GM19468 (cell line): Measurements from ENCODE around the gene CDKN2AIPNL.
A peak's percentile ranks its signal among the peaks of the same experiment; 100 is the strongest.

ENCODE experiments used
- ATAC-seq: cut with Tn5 transposase; IDR thresholded peaks from one replicate; pipeline ENCODE4 v1.9.1; 2021; ENCODE audit warnings: mild to moderate bottlenecking, moderate library complexity, moderate number of reproducible peaks; ENCODE audit not compliant: unreplicated experiment; ENCODE audit errors: extremely low read depth

The CDKN2AIPNL gene, protein sequence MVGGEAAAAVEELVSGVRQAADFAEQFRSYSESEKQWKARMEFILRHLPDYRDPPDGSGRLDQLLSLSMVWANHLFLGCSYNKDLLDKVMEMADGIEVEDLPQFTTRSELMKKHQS

DNA sequence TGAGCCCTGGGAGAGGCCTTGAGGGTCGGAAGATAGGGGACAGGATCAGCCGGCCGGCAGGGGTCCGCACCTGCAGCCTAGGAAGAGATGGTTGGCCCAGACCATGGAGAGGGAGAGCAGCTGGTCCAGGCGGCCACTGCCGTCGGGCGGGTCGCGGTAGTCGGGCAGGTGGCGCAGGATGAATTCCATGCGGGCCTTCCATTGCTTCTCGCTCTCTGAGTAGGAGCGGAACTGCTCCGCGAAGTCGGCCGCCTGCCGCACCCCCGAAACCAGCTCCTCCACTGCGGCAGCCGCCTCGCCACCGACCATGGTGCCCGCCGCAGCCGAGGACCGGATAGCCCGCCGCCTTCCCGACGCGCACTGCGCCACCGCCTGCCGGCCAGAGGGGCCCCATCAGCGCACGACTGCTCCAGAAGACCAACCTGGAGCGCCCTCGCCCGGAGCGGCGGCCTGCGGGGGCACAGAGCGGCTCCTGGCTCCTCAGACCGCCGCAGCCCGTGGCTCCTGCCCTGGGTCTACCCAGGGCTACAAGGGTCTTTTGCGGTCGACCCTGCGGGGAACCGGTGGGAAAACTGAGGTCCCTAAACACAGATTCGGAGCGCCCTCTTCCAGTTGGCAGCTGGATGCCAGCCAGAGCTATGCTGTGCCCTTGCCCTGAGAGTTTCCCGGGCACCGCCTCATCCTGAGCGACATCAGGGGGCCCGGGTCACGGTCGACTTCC lies at the start of gene CDKN2AIPNL:
Gene CDKN2AIPNL, minus strand, starts transcription at position 336 of the 721 bp plus-strand sequence. Its CDS starts 27 bp downstream, at position 309.
- peak; percentile 89 for ATAC-seq

DNA sequence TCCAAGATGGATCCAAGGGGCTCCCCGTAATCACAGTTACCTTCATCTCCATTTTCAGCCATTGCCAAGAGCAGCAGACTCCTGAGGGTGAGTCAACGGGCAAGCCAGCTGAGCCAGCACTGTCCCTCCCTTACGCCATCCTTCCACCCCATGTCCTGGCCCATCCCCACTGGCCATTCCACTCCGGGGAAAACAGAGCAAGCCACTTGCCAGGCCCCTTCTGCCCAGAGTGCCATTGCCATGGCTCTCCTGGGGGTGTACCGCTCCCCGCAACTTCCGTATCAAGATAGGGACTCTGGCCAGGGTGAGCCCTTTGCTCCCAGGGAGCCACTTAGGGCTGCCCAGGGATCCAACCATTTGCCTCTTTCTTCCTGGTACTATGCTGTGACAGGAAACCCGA lies 48.9 kb upstream of the CDKN2AIPNL start:
- no peak for ATAC-seq

DNA sequence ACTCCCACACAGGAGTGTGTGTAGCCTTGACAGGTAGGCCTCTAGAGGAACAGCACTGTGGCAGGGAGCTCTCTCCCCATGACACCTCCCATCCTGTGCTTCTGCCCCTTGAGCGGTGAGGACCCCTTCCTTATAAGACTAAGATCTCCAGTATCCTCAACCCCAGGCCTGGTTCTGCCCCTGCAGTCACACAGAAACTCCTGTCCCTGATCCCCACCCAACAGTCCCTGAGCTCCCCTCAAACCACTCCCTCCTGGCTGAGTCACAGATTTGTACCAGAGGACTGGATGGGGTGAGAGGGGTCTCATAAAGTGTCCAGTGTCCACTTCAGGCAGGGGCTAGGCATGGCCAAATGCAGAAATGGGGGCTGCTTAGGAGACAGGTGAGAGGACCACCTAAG lies 47.8 kb upstream of the CDKN2AIPNL start:
- no peak for ATAC-seq

DNA sequence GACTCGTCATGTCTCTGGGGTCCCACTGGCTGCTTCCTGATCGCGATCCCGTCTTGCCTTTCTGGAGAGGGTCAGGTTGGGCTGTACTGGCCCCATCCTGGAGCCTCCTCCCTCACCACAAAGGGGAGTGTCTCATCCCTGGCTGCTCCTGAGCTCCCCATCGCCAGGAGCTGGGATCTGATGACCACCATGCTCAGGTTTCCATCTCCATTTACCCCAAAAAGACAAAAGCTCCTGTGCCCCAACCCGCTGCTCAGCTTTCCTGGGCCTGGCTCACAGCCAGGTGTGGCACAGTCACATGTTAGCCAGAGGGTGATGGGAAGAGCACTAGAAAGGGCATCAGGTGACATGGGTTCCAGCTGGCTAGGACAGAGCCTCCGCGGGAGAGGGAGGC lies 47.3 kb upstream of the CDKN2AIPNL start:
- ATAC-seq = no peak

DNA sequence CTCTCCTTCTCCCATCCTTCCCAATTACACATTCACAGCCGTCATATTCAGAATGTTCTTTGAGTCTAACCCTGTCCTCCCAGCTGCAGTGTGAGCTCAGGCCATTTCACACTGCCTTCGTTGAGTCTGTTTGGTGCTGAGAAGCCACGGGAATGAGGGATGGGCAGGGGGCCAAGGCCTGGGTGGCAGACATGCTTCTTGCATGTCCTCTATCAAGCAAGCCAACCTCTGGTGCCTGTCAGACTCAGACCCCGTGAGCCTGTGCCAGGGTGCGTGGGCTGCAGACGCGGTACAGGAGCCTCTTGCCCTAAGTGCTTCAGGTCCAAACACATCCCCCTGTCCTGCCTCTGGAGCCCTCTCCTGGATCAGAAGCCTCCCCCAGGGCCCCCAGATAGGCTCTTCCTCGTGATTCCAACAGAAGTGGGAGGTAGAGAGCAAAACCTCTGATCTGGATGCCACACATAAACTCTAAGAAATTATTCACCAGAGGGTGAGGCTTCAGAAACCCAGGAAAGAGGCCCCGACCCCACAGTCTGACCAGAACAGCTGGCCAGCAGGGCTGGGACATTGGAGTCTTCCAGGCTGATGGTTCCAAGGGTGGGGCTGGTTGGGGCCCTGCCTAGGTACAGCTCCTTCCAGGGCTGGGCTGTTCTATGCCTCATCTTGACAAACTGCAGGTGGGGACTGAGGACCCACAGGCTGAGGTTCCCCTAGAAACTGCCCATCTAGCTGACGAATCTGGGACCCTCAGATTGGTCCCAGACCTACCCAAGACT lies 46.7 kb upstream of the CDKN2AIPNL start:
- ATAC-seq = no peak

DNA sequence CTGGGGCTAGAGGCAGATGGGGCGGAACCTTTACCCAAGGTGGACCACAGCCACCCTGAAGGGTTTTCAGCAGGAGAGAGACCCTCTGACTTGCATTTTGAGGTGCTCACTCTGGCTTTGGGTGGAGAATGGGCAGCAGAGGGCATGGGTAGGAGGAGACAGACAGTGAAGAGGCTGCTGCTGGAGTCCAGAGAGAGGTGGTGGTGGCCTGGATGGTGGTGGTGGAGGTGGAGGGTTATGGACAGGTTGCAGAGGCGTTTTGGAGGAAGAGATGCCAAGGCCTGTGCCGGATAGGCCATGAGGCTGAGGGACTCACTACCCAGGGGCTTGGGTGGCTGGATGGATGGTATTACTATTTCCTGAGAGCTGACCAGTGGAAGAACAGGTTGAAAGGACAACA lies 46.1 kb upstream of the CDKN2AIPNL start:
- no peak for ATAC-seq

DNA sequence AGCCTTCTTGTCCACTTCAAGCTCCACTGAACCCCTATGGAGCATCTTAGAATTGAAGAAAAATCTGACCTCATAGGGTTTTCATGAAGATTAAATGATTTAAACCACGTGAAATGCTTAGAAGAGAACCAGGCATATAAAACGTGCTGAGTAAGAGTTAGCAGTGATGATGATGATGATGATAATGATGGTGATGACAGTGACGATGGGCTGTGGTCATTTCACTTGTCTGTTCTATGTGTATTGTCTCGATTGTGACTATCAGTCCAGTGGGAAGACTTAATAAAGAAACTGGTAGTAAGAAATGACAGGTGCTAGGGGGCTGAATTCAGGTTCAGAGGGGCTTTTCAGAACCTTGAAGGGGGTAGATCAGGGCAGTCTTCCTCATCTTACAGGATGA lies 45.1 kb upstream of the CDKN2AIPNL start:
- no peak for ATAC-seq

DNA sequence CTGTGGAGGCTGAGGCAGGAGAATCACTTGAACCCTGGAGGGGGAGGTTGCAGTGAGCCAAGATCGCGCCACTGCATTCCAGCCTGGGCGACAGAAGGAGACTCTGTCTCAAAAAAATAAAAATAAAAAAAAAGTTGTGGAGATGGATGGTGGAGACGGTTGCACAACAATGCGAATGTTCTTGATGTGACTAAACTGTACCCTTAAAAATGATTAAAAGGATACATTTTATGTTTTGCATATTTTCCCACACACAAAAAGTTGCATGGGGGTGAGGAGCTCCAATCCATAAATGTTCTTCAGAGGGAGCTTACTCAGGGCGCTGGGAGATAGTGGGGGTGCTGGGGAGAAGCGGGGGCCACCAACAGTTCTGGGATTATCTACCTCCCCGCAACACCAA lies 43.8 kb upstream of the CDKN2AIPNL start:
- no peak for ATAC-seq

DNA sequence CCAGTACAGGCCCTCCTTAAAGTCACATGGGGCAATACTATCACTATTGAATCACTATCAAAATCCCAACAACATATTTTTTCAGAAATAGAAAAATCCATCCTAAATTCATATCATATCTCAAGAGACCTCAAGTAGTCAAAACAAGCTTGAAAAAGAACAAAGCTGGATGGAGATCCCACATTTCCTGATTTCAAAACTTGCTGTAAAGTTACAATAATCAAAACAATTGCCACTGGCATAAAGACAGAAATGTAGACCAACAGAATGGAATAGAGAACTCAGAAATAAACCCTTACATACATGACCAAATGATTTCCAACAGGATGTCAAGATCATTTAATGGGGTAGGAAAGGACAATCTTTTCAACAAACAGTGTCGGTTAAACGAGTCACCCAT lies 41.3 kb upstream of the CDKN2AIPNL start:
- ATAC-seq = no peak

DNA sequence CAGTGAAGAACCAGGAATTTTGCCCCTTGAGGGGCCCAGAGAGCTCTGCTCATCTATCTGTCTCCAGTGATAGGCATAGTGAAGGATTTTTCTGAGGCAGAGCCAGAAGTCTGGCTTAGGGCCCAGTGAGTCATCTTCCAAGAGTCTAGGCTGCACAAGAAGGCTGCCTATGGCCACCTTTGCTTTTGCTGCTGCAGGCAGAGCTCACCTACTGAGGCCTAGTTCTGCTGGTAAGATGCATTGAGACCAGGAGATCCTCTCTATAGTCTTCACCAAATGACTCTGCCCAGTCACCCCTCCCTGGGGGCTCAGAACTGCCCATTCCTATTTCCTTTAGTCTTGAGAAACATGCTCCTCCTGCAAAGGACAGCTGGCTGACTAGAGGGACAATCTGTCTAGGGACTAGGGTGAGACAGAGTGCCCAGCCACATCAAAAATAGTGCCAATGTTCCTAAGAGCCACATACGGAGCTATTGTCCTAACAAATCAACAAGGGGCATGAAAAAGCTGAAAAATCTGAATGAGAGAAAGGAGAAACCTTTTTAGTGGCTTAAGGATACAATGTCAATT lies 40.3 kb upstream of the CDKN2AIPNL start:
- ATAC-seq = no peak

DNA sequence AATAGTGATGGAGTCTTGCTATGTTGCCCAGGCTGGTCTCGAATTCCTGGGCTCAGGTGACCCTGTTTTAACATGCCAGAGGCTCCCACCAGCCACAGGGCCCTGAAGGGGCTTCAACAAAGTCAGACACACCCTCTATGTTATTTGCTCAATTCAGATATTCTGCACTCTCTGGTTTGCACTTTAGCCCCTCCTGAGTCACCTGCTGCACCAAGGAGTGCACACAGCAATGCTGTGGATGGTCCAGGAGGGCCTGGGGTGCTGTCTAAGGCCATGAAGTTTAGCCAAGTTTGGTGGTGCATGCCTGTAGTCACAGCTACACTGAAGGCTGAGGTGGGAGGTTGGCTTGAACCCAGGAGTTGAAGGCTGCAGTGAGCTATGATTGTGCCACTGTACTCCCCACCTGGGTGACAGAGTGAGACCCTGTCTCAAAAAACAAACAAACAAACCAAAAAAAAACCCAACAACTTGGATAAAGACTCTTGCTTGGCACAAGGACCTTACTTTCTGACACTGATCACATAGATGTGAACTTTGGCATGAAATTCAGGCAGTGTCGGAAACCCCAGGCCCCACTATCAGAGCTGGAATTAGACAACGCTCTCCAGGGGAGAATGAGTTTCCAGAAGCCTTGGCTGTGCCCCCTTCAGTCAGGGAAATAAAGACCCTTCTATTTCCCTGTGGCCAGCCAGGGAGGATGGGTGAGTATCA lies 39.7 kb upstream of the CDKN2AIPNL start:
- ATAC-seq = no peak

DNA sequence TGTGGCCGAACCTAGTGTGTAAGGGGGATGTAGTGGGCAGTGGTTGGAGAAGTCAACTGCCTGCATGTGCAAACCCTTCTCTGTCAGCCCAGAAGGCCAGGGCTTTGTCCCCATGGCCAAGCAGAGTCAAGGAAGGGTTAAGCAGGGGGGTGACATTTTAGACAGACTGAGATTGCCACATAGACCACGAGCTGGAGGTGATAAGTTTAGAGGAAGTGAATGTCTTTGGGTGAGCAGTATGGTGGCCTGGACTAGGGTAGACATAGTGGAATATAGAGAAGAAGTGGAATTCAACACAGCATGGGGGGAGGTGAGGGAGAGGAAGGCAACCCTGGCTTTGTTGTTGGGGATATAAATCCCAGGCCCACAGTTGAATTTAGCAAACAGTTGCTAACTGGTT lies 38.7 kb upstream of the CDKN2AIPNL start:
- ATAC-seq = no peak

DNA sequence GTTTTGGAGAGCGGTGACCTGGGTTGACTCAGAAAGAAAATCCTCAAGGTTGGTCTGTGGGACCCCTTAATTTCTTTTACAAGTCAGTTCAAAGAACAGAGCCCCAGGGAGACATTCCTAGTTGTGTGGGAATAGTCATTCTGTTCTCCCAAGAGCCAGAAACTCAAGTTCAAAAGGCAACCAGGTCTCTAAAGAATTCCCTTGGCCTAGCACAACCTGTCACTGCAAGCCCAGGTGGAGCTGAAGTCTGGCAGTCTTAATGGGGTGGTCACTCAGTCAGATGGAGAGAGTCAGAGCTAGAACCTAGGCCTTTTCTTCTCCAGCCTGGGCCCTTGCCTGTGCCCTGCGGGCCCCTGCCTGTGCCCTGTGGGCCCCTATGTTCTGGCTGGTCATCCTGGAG lies 37.5 kb upstream of the CDKN2AIPNL start:
- ATAC-seq = no peak

DNA sequence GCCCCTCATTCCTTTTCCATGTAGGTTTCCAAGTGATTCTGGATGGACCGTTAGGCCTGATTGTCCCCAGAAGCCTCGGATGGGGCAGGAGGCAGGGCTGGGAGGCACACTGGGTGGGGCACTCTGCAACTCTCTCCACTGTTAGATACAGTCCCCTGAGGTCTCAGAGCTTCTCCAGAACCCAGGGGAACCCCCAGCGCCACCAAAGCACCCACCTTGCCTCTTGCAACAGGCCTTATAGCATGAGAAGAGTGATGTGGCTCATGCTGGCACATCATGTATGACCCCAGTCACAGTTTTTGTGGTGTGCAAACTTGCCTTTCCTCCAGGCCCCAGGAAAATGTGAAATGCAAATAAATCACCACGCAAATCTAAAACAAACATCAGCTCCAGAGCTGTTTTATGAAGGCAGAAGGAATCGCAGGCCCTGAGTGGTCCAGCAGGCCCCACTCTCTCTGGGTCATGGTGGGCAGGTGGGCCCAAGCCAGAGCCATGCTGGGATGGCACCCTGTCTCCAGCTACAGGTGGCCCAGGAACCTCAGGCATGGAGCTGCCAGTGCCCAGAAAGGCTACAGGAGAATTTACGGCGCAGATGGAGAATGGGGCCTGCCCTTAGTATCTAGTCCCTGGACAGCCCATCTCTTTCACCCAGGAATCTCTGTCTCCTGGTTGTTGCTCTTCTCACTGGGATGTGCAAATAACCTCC lies 36.3 kb upstream of the CDKN2AIPNL start:
- ATAC-seq = no peak

DNA sequence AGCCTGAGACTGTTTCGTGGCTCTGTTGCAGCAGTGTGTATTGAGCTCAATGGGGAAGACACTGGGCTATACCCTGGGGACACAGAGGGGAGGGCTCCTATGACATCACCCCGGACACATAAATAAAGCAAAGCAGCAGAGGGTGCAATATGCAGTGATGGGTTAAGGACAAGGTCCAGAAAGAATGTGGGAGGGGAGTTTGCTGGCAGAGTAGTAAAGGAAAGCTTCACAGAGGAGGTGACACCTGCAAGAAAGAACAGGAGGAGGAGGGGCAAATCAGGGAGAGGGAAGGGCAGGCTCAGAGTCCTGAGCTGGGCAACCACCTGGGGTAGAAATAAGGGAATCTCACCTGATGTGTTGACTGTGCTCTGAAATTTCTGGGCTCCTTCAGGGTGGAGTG lies 35.3 kb upstream of the CDKN2AIPNL start:
- ATAC-seq = no peak

DNA sequence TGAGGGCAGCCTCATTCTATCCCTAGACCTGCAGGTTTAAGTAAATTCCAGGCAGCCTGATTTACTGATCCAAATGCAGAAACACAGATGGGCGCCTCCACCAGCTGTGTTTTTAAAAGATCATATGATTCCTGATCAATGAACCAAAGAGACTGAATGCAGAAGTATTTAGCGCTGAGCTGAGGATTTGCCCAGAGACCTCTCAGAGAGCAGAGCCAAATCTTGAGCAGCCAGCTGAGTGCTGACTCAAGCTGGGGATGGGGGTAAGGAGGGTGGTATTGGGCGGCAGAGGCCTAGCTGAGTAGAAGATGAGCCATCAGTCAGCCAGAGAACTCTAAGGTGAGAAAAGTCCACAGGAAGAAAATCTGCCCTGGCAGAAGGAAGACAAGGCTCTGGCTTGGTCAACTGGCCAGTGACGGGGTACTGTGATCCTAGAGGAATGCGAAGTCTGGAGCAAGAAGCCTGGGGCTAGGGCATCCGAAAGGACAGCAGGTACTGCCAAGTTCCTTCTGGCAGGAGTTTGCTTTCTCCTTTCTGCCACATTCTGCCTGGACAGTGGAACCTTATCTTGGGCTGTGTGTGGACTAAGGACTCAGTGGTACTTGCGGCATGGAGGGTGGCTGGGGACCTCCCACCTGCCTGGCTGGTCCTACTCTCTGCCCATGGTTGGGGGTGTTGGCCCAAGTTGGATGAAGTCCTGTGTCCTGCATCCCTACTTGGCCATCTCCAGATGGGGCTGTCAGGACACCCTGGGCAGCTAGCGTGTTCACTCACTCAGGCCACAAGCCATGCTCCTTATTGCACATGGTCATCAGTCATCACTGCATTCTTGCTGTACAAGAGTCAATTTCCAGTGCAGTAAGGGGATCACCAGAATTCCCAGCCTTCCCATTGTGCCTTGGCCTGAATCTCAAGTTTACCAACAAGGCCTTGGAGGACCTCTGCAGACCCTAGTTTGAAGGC lies 34.5 kb upstream of the CDKN2AIPNL start:
- ATAC-seq = no peak

DNA sequence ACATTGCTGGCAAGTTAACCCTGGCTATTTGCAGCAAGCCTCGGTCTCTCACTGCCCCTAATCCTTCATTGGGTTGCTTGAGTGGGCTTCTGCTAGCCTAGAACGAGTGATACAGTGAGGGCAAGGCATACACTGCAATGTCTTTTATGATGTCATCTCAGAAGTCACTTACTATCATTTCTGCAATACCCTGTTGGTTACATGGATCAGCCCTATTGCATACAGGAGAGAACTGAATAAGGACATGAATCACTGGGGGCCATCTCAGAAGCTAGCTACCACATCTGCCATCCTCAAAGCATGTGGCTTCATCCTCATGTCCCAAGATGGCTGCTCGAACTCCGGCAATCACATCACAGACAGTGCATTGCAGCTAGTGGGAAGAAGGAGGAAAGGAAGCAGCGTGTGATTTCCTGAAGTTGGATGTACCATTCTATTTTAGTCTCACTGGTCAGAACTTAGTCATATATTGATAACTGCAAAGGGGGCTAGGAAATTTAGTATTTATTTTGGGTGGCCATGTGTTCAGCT lies 33.3 kb upstream of the CDKN2AIPNL start:
- ATAC-seq = no peak

DNA sequence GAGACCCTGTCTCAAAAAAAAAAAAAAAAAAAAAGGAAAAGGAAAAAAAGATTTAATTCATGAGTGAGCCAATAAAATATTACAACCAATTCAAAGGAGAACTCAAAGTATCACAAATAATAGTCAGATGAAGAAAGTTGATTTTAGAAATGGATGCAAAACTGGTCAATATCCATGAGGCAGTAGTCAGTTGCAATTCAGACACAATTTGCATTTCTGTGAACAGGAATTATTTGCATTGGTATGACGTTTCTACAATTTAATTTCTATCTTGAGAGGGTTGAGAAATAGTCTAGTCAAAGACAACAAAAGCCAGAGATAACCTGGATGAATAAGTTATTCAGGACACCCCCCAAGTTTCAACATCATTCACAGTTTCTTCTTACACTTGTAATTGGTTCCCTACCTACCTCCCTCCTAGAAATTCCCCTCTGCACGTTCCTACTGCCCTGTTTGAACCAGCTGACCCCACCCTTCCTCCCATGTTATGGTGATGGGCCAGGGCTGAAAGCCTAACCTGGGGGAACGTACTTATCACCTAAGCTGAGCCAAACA lies 28.6 kb upstream of the CDKN2AIPNL start:
- ATAC-seq = no peak
